ENCODE measurements around the gene ZNRD2.

ZNRD2 gene

GRCh38 chr11:65532388-65533064, 37.8 kb upstream of the ZNRD2 start:
- no peak for TF ChIP-seq TAF1 (IDR thresholded peaks at IDR 0.05; ENCODE audit: low read depth)
- no peak for TF ChIP-seq TEAD4 (IDR thresholded peaks at IDR 0.05)
- TF ChIP-seq, protein P1, sequence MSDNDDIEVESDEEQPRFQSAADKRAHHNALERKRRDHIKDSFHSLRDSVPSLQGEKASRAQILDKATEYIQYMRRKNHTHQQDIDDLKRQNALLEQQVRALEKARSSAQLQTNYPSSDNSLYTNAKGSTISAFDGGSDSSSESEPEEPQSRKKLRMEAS (IDR thresholded peaks at IDR 0.05), result no peak
- TF ChIP-seq TCF12 (IDR thresholded peaks at IDR 0.05; ENCODE audit: low read depth), result no peak
- TF ChIP-seq CREB1 (IDR thresholded peaks at IDR 0.05; ENCODE audit: low read depth), result no peak
- no peak for TF ChIP-seq ZBTB7A (IDR thresholded peaks at IDR 0.05; ENCODE audit: low read depth)
- TF ChIP-seq CEBPB (IDR thresholded peaks at IDR 0.05), result no peak
- no peak for TF ChIP-seq RAD21 (IDR thresholded peaks at IDR 0.05; ENCODE audit: low read depth)
- no peak for TF ChIP-seq NFIC (IDR thresholded peaks at IDR 0.05)
- TF ChIP-seq EP300 (IDR thresholded peaks at IDR 0.05; ENCODE audit: borderline replicate concordance), result no peak
- no peak for TF ChIP-seq EGR1 (IDR thresholded peaks at IDR 0.05)
- TF ChIP-seq, protein P2, sequence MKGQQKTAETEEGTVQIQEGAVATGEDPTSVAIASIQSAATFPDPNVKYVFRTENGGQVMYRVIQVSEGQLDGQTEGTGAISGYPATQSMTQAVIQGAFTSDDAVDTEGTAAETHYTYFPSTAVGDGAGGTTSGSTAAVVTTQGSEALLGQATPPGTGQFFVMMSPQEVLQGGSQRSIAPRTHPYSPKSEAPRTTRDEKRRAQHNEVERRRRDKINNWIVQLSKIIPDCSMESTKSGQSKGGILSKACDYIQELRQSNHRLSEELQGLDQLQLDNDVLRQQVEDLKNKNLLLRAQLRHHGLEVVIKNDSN (IDR thresholded peaks at IDR 0.05), result no peak
- TF ChIP-seq FOXM1 (IDR thresholded peaks at IDR 0.05; ENCODE audit: borderline replicate concordance, low read depth), result no peak
- TF ChIP-seq YY1 (IDR thresholded peaks at IDR 0.05; ENCODE audit: low read depth), result no peak
- TF ChIP-seq, protein P3, sequence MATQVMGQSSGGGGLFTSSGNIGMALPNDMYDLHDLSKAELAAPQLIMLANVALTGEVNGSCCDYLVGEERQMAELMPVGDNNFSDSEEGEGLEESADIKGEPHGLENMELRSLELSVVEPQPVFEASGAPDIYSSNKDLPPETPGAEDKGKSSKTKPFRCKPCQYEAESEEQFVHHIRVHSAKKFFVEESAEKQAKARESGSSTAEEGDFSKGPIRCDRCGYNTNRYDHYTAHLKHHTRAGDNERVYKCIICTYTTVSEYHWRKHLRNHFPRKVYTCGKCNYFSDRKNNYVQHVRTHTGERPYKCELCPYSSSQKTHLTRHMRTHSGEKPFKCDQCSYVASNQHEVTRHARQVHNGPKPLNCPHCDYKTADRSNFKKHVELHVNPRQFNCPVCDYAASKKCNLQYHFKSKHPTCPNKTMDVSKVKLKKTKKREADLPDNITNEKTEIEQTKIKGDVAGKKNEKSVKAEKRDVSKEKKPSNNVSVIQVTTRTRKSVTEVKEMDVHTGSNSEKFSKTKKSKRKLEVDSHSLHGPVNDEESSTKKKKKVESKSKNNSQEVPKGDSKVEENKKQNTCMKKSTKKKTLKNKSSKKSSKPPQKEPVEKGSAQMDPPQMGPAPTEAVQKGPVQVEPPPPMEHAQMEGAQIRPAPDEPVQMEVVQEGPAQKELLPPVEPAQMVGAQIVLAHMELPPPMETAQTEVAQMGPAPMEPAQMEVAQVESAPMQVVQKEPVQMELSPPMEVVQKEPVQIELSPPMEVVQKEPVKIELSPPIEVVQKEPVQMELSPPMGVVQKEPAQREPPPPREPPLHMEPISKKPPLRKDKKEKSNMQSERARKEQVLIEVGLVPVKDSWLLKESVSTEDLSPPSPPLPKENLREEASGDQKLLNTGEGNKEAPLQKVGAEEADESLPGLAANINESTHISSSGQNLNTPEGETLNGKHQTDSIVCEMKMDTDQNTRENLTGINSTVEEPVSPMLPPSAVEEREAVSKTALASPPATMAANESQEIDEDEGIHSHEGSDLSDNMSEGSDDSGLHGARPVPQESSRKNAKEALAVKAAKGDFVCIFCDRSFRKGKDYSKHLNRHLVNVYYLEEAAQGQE (IDR thresholded peaks at IDR 0.05; ENCODE audit: low read depth), result no peak

- TF ChIP-seq, protein P3 (IDR thresholded peaks at IDR 0.05; ENCODE audit: low read depth), result no peak
- no peak for TF ChIP-seq YY1 (IDR thresholded peaks at IDR 0.05; ENCODE audit: low read depth)
- no peak for TF ChIP-seq NFIC (IDR thresholded peaks at IDR 0.05)
- no peak for TF ChIP-seq EGR1 (IDR thresholded peaks at IDR 0.05)
- no peak for TF ChIP-seq CEBPB (IDR thresholded peaks at IDR 0.05)
- TF ChIP-seq, protein P1 (IDR thresholded peaks at IDR 0.05), result no peak
- TF ChIP-seq CREB1 (IDR thresholded peaks at IDR 0.05; ENCODE audit: low read depth), result no peak
- no peak for TF ChIP-seq EP300 (IDR thresholded peaks at IDR 0.05; ENCODE audit: borderline replicate concordance)
- TF ChIP-seq ZBTB7A (IDR thresholded peaks at IDR 0.05; ENCODE audit: low read depth), result no peak
- TF ChIP-seq TCF12 (IDR thresholded peaks at IDR 0.05; ENCODE audit: low read depth), result no peak
- TF ChIP-seq TEAD4 (IDR thresholded peaks at IDR 0.05), result no peak
- no peak for TF ChIP-seq RAD21 (IDR thresholded peaks at IDR 0.05; ENCODE audit: low read depth)
- TF ChIP-seq FOXM1 (IDR thresholded peaks at IDR 0.05; ENCODE audit: borderline replicate concordance, low read depth), result no peak
- TF ChIP-seq TAF1 (IDR thresholded peaks at IDR 0.05; ENCODE audit: low read depth), result no peak
- TF ChIP-seq, protein P2 (IDR thresholded peaks at IDR 0.05), result no peak
These were observed 35.2 kb upstream of the ZNRD2 start for GRCh38 chr11:65535102-65535501.

DNA sequence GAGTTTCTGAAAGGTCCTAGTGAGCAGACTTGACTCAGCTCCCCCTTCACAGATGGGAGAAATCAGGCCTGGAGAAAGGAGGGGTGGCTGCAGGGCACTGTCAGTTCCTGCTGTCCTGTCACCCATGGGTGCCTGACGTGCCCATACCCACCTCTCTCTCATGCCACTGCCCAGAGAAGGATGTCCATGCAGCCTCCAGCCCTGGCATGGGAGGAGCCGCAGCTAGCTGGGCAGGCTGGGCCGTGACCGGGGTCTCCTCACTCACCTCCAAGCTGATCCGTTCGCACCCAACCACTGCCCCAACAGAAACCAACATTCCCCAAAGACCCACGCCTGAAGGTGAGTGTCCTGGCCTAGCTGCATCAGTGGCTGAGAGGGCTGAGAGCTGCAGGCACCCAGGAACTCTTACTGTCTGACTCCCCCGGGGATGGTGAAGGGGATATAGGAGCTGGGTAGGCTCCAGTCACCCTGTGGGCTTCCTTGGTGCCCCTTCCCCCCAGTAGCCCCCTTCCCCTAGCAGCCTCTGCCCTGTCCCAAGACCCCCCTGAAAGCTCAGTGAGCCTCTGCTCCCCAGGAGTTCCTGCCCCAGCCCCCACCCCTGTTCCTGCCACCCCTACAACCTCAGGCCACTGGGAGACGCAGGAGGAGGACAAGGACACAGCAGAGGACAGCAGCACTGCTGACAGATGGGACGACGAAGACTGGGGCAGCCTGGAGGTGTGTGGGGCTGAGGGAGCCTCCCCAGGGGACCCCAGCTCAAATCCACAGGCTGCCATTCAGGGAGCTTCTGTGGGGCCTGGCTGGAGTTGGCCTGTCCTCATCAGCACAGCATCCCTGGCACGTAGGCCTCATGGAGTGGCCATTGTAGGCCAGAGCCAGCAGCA, 33.6 kb upstream of the ZNRD2 start:
- TF ChIP-seq, protein P2 (IDR thresholded peaks at IDR 0.05), result no peak
- TF ChIP-seq TEAD4 (IDR thresholded peaks at IDR 0.05) (no peak), ZBTB7A (IDR thresholded peaks at IDR 0.05; ENCODE audit: low read depth) (no peak), YY1 (IDR thresholded peaks at IDR 0.05; ENCODE audit: low read depth) (no peak), FOXM1 (IDR thresholded peaks at IDR 0.05; ENCODE audit: borderline replicate concordance, low read depth) (no peak), EGR1 (IDR thresholded peaks at IDR 0.05) (no peak), TCF12 (IDR thresholded peaks at IDR 0.05; ENCODE audit: low read depth) (no peak), CREB1 (IDR thresholded peaks at IDR 0.05; ENCODE audit: low read depth) (no peak), TAF1 (IDR thresholded peaks at IDR 0.05; ENCODE audit: low read depth) (no peak), EP300 (IDR thresholded peaks at IDR 0.05; ENCODE audit: borderline replicate concordance) (no peak), CEBPB (IDR thresholded peaks at IDR 0.05) (no peak), NFIC (IDR thresholded peaks at IDR 0.05) (no peak), RAD21 (IDR thresholded peaks at IDR 0.05; ENCODE audit: low read depth) (no peak)
- TF ChIP-seq, protein P1 (IDR thresholded peaks at IDR 0.05), result no peak
- TF ChIP-seq, protein P3 (IDR thresholded peaks at IDR 0.05; ENCODE audit: low read depth), result no peak
